Spleen (tissue), 11 donors: ENCODE data around the gene NDUFS2. TPM values are rescaled to one million over a fixed set of nuclear protein-coding genes. Genes with fewer than 3 reads are reported as not detected.
A peak's percentile ranks its signal among the peaks of the same experiment; 100 is the strongest.

ENCODE experiments used
- DNase-seq: peaks from one replicate; pipeline ENCODE4 v3.0.0-alpha.2; 2020
- H3K27ac ChIP-seq, 8 donors: fragments of 200-600 bp; sonication (generic) in 7 of 8; 1 replicate in 4 of 8; 2 replicates in 4 of 8; pipeline versions ENCODE4 v1.5.0 to v1.8.0; 2016 to 2021; ENCODE audit warnings: inconsistent platforms in 4 of 8, mild to moderate bottlenecking in 4 of 8, moderate library complexity in 1 of 8
- H3K27me3 ChIP-seq, 7 donors: fragments of 200-600 bp; sonication (generic) in 6 of 7; replicated peaks in 1 of 7; 1 replicate in 4 of 7; 2 replicates in 3 of 7; pipeline versions ENCODE4 v1.5.0 to v1.8.0; 2016 to 2021; ENCODE audit warnings: inconsistent platforms in 3 of 7, mild to moderate bottlenecking in 1 of 7
- H3K36me3 ChIP-seq, 6 donors: fragments of 200-600 bp; sonication (generic) in 5 of 6; 1 replicate in 4 of 6; 2 replicates in 2 of 6; pipeline versions ENCODE4 v1.5.0 to v1.8.0; 2016 to 2021; ENCODE audit warnings: inconsistent platforms in 2 of 6
- H3K4me1 ChIP-seq, 6 donors: fragments of 200-600 bp; sonication (generic) in 5 of 6; 1 replicate in 3 of 6; 2 replicates in 3 of 6; pipeline versions ENCODE4 v1.5.0 to v1.8.0; 2016 to 2021; ENCODE audit warnings: inconsistent platforms in 3 of 6
- H3K4me3 ChIP-seq, 8 donors: fragments of 200-600 bp; sonication (generic) in 7 of 8; 1 replicate in 4 of 8; 2 replicates in 4 of 8; pipeline versions ENCODE4 v1.5.0 to v1.8.0; 2016 to 2021; ENCODE audit warnings: inconsistent platforms in 4 of 8, mild to moderate bottlenecking in 4 of 8, moderate library complexity in 2 of 8
- H3K9me3 ChIP-seq, 8 donors: fragments of 200-600 bp; sonication (generic) in 7 of 8; 1 replicate in 4 of 8; 2 replicates in 4 of 8; pipeline versions ENCODE4 v1.5.0 to v1.8.0; 2016 to 2021; ENCODE audit warnings: inconsistent platforms in 4 of 8
- CTCF ChIP-seq, 11 experiments: fragments of 200-600 bp in 7 of 11; fragments of 450-650 bp in 4 of 11; sonication (generic) in 4 of 11; IDR thresholded peaks in 8 of 11; conservative IDR thresholded peaks in 3 of 11; 1 replicate in 7 of 11; 2 replicates in 4 of 11; pipeline versions ENCODE4 v1.4.0 to v1.8.0; 2016 to 2021; ENCODE audit warnings: antibody characterized with exemption in 11 of 11, inconsistent platforms in 4 of 11, mild to moderate bottlenecking in 1 of 11
- POLR2A ChIP-seq, 3 donors: fragments of 450-650 bp; IDR thresholded peaks; one replicate each; pipeline ENCODE4 v1.5.1; 2017; ENCODE audit warnings: antibody characterized with exemption in 3 of 3, mild to moderate bottlenecking in 1 of 3
- POLR2AphosphoS5 ChIP-seq, 3 donors: sonication (generic); formaldehyde crosslinking; IDR thresholded peaks; one replicate each; pipeline ENCODE4 v1.5.1; 2017; ENCODE audit warnings: antibody characterized with exemption in 3 of 3
- WGBS, 5 donors: extraction: QIAGEN DNeasy Blood & Tissue Kit in 3 of 5; methylation state at CpG; one replicate each; pipeline versions ENCODE4 v1.1.5 to v1.1.7; 2013 to 2018; 5-methylcytosine and 5-hydroxymethylcytosine counted together
- intact Hi-C: fragments of 100-400 bp; cut with DNase I; formaldehyde crosslinking; loops from one replicate; pipeline ENCODE4 v1.15.0; 2023; ENCODE audit warnings: low total_unique reads
- polyA plus RNA-seq, 3 donors: library from polyadenylated mRNA; stranded (reverse); fragments of 200-250 nt; gene quantifications; one replicate each; pipeline ENCODE4 v1.2.1, GENCODE V29; 2013
- total RNA-seq, 7 donors: library from RNA; depleted of rRNA in 3 of 7; stranded (reverse); fragments of >200 nt in 3 of 7; fragmentation: NEBNext Ultra II Directional in 4 of 7; extraction: Animal tissue kit (Norgen Biotek cat#: 25700) in 4 of 7; gene quantifications; one replicate each; pipeline versions ENCODE4 v1.1.0 to v1.2.1, GENCODE V29; 2016 to 2021
- donor health status: healthy with polysubstance abuse.
- donor health status: DM: no; HTN: no; CAD: no; lungs with moderate emphysema.
- donor health status: DM: no; HTN: no; CAD: no.
- donor health status: Bipolar disorder and iron deficiency.
- donor health status: healthy.
- donor health status: DM: no; HTN: no; CAD: no.
- donor health status: DM: yes; HTN: yes; CAD: no.

The NDUFS2 gene
- total and polyA plus RNA-seq, 10 donors, result 27.0 to 110 (median 83.6) TPM

GRCh38 chr1:161157867-161158266 is 44.3 kb upstream of the NDUFS2 start:
- H3K4me3 ChIP-seq, result no peak overlapping the region
- H3K27ac ChIP-seq, result no peak overlapping the region
- no peaks in the 10 kb centered on the region for H3K27me3 ChIP-seq
- peaks cover 31 to 72% (median 57%) of the 10 kb centered on the region in 6 donors for H3K4me1 ChIP-seq
- no peak for TF ChIP-seq POLR2A (IDR thresholded peaks at IDR 0.05)
- TF ChIP-seq CTCF (IDR thresholded peaks at IDR 0.05 in 8 of 11, conservative IDR thresholded peaks at IDR 0.05 in 3 of 11), result no peak
- no peak for TF ChIP-seq POLR2AphosphoS5 (IDR thresholded peaks at IDR 0.05)
- H3K36me3 ChIP-seq, result peaks cover 0 to 46% (median 17%) of the 10 kb centered on the region in 6 donors
- H3K9me3 ChIP-seq, result no peaks in the 10 kb centered on the region
- no peak for DNase-seq
- intact Hi-C loops, result no loop called here
- WGBS, 5 donors, result 83 to 96% (median 94%) methylated on average over 1 of the region's 1 CpG

GRCh38 chr1:161158316-161159010 is 43.7 kb upstream of the NDUFS2 start:
- Histone ChIP-seq H3K9me3 (no peaks in the 10 kb centered on the region), H3K27ac (peak overlapping the region; percentile 69 to 92 (median 88)), H3K27me3 (no peaks in the 10 kb centered on the region), H3K4me3 (peak overlapping the region in 5 of 8 donors; percentile 64 to 99 (median 93)), H3K36me3 (peaks cover 0 to 52% (median 21%) of the 10 kb centered on the region in 6 donors), H3K4me1 (peaks cover 28 to 70% (median 53%) of the 10 kb centered on the region in 6 donors)
- WGBS, 5 donors, result 64 to 72% (median 72%) methylated on average over 9 of the region's 9 CpGs
- no peak for TF ChIP-seq POLR2AphosphoS5 (IDR thresholded peaks at IDR 0.05)
- TF ChIP-seq CTCF (IDR thresholded peaks at IDR 0.05 in 8 of 11, conservative IDR thresholded peaks at IDR 0.05 in 3 of 11), result no peak
- no peak for TF ChIP-seq POLR2A (IDR thresholded peaks at IDR 0.05)
- intact Hi-C loops, result no loop called here
- no peak for DNase-seq

GRCh38 chr1:161159087-161159912 is 42.9 kb upstream of the NDUFS2 start, which contains the start of gene USP21:
Gene USP21, plus strand, starts transcription at chr1:161159500. Its CDS starts 1,141 bp downstream, at chr1:161160641.
- H3K4me3 ChIP-seq, result peak within 1 kb of the TSS; percentile 64 to 99 (median 94)
- peaks cover 28 to 69% (median 52%) of the 10 kb centered on the region in 6 donors for H3K4me1 ChIP-seq
- intact Hi-C loops, result no loop called here
- peaks cover 0 to 60% (median 27%) of the 10 kb centered on the region in 6 donors for H3K36me3 ChIP-seq
- peak; percentile 98 for DNase-seq
- TF ChIP-seq POLR2AphosphoS5 (IDR thresholded peaks at IDR 0.05) (peak; percentile 89 to 94 (median 90)), POLR2A (IDR thresholded peaks at IDR 0.05) (peak in 2 of 3 donors; percentile 26 to 27), CTCF (IDR thresholded peaks at IDR 0.05 in 8 of 11, conservative IDR thresholded peaks at IDR 0.05 in 3 of 11) (peak in 3 of 11 experiments; percentile 23 to 34 (median 31))
- WGBS, 5 donors, result 1 to 6% (median 3%) methylated on average over 40 to 60 of the region's 60 CpGs
- no peaks in the 10 kb centered on the region for H3K9me3 ChIP-seq
- no peaks in the 10 kb centered on the region for H3K27me3 ChIP-seq
- H3K27ac ChIP-seq, result peak within 1 kb of the TSS; percentile 69 to 92 (median 88)
